HepG2 (cell line): ENCODE results near the gene QPCT. TPM values are rescaled to one million over a fixed set of nuclear protein-coding genes. Genes with fewer than 3 reads are reported as not detected.
A peak's percentile ranks its signal among the peaks of the same experiment; 100 is the strongest.

Source experiments
- ATAC-seq: fragments of 200-7000 bp; cut with Tn5 transposase; 3 replicates; pipeline ENCODE4 v1.9.1; 2020; ENCODE audit warnings: mild to moderate bottlenecking, moderate library complexity
- Bru-seq: library from RNA; stranded (reverse); fragments of 400-500 nt; gene quantifications from one replicate; lab custom pipeline; 2021; lab: Mats Ljungman, UMichigan
- BruChase-seq, 2 experiments: library from RNA; stranded (reverse); fragments of 400-500 nt; gene quantifications; one replicate each; lab custom pipeline; 2021; lab: Mats Ljungman, UMichigan
- BruUV-seq: library from RNA; stranded (reverse); fragments of 400-500 nt; replicated peaks from 2 replicates; lab custom pipeline; 2021; lab: Mats Ljungman, UMichigan
- CTCF ChIA-PET: fragments of 300-600 bp; formaldehyde crosslinking; extraction: SDS; loops from one replicate; lab custom pipeline; 2021; ENCODE audit warnings: low total read pairs, inconsistent platforms, low intra/inter-chr PET ratio; lab: Yijun Ruan, JAX
- POLR2A ChIA-PET: fragments of 350-600 bp; sonication (Branson Sonifier 250); formaldehyde crosslinking; loops from one replicate; lab custom pipeline; 2020; ENCODE audit warnings: antibody characterized with exemption, inconsistent platforms; lab: Yijun Ruan, JAX
- DNase-seq: peaks from one replicate; pipeline ENCODE4 v3.0.0-alpha.2; 2015; ENCODE audit warnings: low spot score
- FAIRE-seq: peaks from 3 replicates; lab custom pipeline; 2011; peaks lifted over from hg19 to GRCh38; lab: Jason Lieb, UNC
- H2AFZ ChIP-seq: one replicate; pipeline ENCODE4 v1.6.1; 2011; ENCODE audit warnings: low read length, inconsistent platforms
- H3K27ac ChIP-seq: fragments of 300-600 bp; 3 replicates; pipeline ENCODE4 v1.8.0; 2011; ENCODE audit warnings: mixed run types, mild to moderate bottlenecking, mixed read lengths, low read length, inconsistent platforms; ENCODE audit not compliant: insufficient read depth; ENCODE audit errors: extremely low read length
- H3K27me3 ChIP-seq, 2 experiments: fragments of 200-600 bp in 1 of 2; 2 replicates in 1 of 2; 3 replicates in 1 of 2; pipeline versions ENCODE4 v1.6.0 to v1.8.0; 2011; ENCODE audit warnings: low read length in 2 of 2, mild to moderate bottlenecking in 2 of 2, moderate library complexity in 2 of 2, inconsistent platforms in 1 of 2; ENCODE audit not compliant: insufficient read depth in 2 of 2, control insufficient read depth in 1 of 2
- H3K36me3 ChIP-seq, 2 experiments: fragments of 200-600 bp in 1 of 2; replicated peaks in 1 of 2; 2 replicates in 1 of 2; 3 replicates in 1 of 2; pipeline versions ENCODE4 v1.5.1 to v1.8.0; 2011; ENCODE audit warnings: low read length in 2 of 2, inconsistent platforms in 1 of 2; ENCODE audit not compliant: insufficient read depth in 2 of 2, control insufficient read depth in 1 of 2
- H3K4me1 ChIP-seq: 2 replicates; pipeline ENCODE4 v1.5.1; 2012; ENCODE audit warnings: low read length, inconsistent platforms; ENCODE audit not compliant: insufficient read depth
- H3K4me2 ChIP-seq: 2 replicates; pipeline ENCODE4 v1.6.0; 2011; ENCODE audit warnings: low read depth, low read length, inconsistent platforms
- H3K4me3 ChIP-seq, 3 experiments: fragments of 200-600 bp in 1 of 3; sonication (generic), shearing (Covaris generic) in 1 of 3; replicated peaks in 1 of 3; 2 replicates each; pipeline ENCODE4 v1.5.1; 2011 to 2016; ENCODE audit warnings: low read length in 3 of 3, inconsistent platforms in 2 of 3, low read depth in 2 of 3, mild to moderate bottlenecking in 2 of 3, control low read depth in 1 of 3, mixed read lengths in 1 of 3; ENCODE audit not compliant: insufficient read depth in 1 of 3
- H3K79me2 ChIP-seq: one replicate; pipeline ENCODE4 v1.6.1; 2011; ENCODE audit warnings: low read length, inconsistent platforms; ENCODE audit not compliant: insufficient read depth
- H3K9ac ChIP-seq: 2 replicates; pipeline ENCODE4 v1.6.0; 2011; ENCODE audit warnings: mild to moderate bottlenecking, low read depth, low read length, inconsistent platforms; ENCODE audit not compliant: insufficient read depth
- H3K9me3 ChIP-seq: 2 replicates; pipeline ENCODE4 v1.5.1; 2012; ENCODE audit warnings: mild to moderate bottlenecking, low read length
- H4K20me1 ChIP-seq: 2 replicates; pipeline ENCODE4 v1.6.0; 2011; ENCODE audit warnings: inconsistent platforms, mild to moderate bottlenecking, low read length, moderate library complexity; ENCODE audit not compliant: insufficient read depth
- ATF4 ChIP-seq, 2 experiments: fragments of 450-650 bp in 1 of 2; sonication (generic) in 1 of 2; formaldehyde crosslinking; IDR thresholded peaks; 2 replicates each; pipeline versions ENCODE4 v1.5.0 to v1.8.0; 2020 to 2022; ENCODE audit warnings: mild to moderate bottlenecking in 1 of 2, missing genetic modification reagents in 1 of 2
- CBX2 ChIP-seq, 2 experiments: fragments of 200-600 bp in 1 of 2; sonication (generic); formaldehyde crosslinking in 1 of 2; IDR thresholded peaks; 2 replicates each; pipeline versions ENCODE4 v1.7.0 to v1.8.1; 2018 to 2022; ENCODE audit warnings: low read depth in 2 of 2, low read length in 1 of 2, mild to moderate bottlenecking in 1 of 2, missing genetic modification reagents in 1 of 2
- MLLT10 ChIP-seq: sonication (generic); formaldehyde crosslinking; IDR thresholded peaks from 2 replicates; pipeline ENCODE4 v1.4.0; 2020; ENCODE audit warnings: missing genetic modification reagents
- PRMT3 ChIP-seq: sonication (generic); formaldehyde crosslinking; IDR thresholded peaks from 2 replicates; pipeline ENCODE4 v1.8.1; 2022; ENCODE audit warnings: low read depth, mild to moderate bottlenecking, moderate library complexity, missing genetic modification reagents, borderline replicate concordance
- ZBTB39 ChIP-seq: sonication (generic); formaldehyde crosslinking; IDR thresholded peaks from 2 replicates; pipeline ENCODE4 v1.5.0; 2020; ENCODE audit warnings: missing genetic modification reagents
- ZNF569 ChIP-seq: sonication (generic); formaldehyde crosslinking; IDR thresholded peaks from 2 replicates; pipeline ENCODE4 v1.5.0; 2020; ENCODE audit warnings: mild to moderate bottlenecking, missing genetic modification reagents, moderate library complexity, borderline replicate concordance
- ZNF607 ChIP-seq: sonication (generic); formaldehyde crosslinking; IDR thresholded peaks from 2 replicates; pipeline ENCODE4 v1.5.1; 2020; ENCODE audit warnings: missing genetic modification reagents, mild to moderate bottlenecking, borderline replicate concordance
- WGBS: methylation state at CpG from one replicate; pipeline ENCODE4 v1.1.6; 2017; ENCODE audit warnings: low lambda C conversion rate; 5-methylcytosine and 5-hydroxymethylcytosine counted together
- in situ Hi-C: cut with HindIII; loops from 2 replicates; pipeline ENCODE4 v1.10.0; 2017; ENCODE audit warnings: low pct_unique_long_range_greater_than_20kb; ENCODE audit not compliant: extremely low pct_ligation_motif_present
- intact Hi-C: fragments of 100-400 bp; cut with micrococcal nuclease; formaldehyde crosslinking; loops from one replicate; pipeline ENCODE4 v1.10.0; 2022; ENCODE audit not compliant: unreplicated experiment
- long read RNA-seq, 2 experiments: library from RNA in 1 of 2; library from polyadenylated mRNA in 1 of 2; stranded (forward) in 1 of 2; unstranded in 1 of 2; transcript quantifications; one replicate each; pipeline ENCODE4 v2.0.0, GENCODE V29; 2019 to 2022
- polyA minus RNA-seq, 3 experiments: library from RNA; depleted of rRNA, polyadenylated mRNA; stranded (reverse); fragments of >200 nt; gene quantifications; 2 replicates each; pipeline ENCODE4 v1.2.3, GENCODE V29; 2011; ENCODE audit warnings: low replicate concordance in 1 of 3
- polyA plus RNA-seq, 8 experiments: library from polyadenylated mRNA; depleted of rRNA in 3 of 8; stranded (reverse) in 7 of 8; unstranded in 1 of 8; fragments of >200 nt; fragmentation: Illumina TruSeq in 4 of 8; extraction: Trizol in 4 of 8; gene quantifications; 2 replicates each; pipeline versions ENCODE4 v1.2.1 to v1.2.3, GENCODE V29; 2011 to 2016; ENCODE audit warnings: low read depth in 4 of 8, missing spikeins in 1 of 8, mixed read lengths in 1 of 8; ENCODE audit not compliant: insufficient read depth in 1 of 8
- total RNA-seq, 5 experiments: library from RNA; depleted of rRNA; stranded (reverse); fragments of >200 nt; fragmentation: Illumina TruSeq; extraction: Trizol; gene quantifications; 2 replicates each; pipeline ENCODE4 v1.2.3, GENCODE V29; 2016; ENCODE audit warnings: low read depth in 1 of 5
- TF ChIP-seq, protein P1 (sequence below): sonication (generic); formaldehyde crosslinking; IDR thresholded peaks from 2 replicates; pipeline ENCODE4 v1.4.0; 2020; ENCODE audit warnings: mild to moderate bottlenecking, missing genetic modification reagents
- TF ChIP-seq, protein P2 (sequence below): sonication (generic); formaldehyde crosslinking; IDR thresholded peaks from 2 replicates; pipeline ENCODE4 v1.4.0; 2020; ENCODE audit warnings: missing genetic modification reagents

QPCT gene
- total RNA-seq (2016; rRNA removed; fragmentation: Illumina TruSeq; extraction: Trizol) (0.77 TPM in 1 of 2 replicates, not detected in the other), polyA plus RNA-seq (2011; rRNA removed) (1.1 and 1.2 TPM in 2 replicates), polyA minus RNA-seq (2011; rRNA and poly(A)+ RNA removed; ENCODE audit: low replicate concordance) (1.1 TPM in 1 of 2 replicates, not detected in the other), Bru-seq, nascent RNA (percentile 18 among the genes with signal in this experiment), BruChase-seq, experiment 1, labeled RNA remaining after a 6-hour chase (percentile 15 among the genes with signal in this experiment), BruChase-seq, experiment 2, labeled RNA remaining after a 2-hour chase (percentile 16 among the genes with signal in this experiment)
- total RNA-seq (2016; cell fraction: cytosol; rRNA removed; fragmentation: Illumina TruSeq; extraction: Trizol; ENCODE audit: low read depth): not detected in 2 replicates
- 0.39 and 0.48 TPM in 2 replicates for total RNA-seq (2016; cell fraction: insoluble cytoplasmic fraction; rRNA removed; fragmentation: Illumina TruSeq; extraction: Trizol)
- total RNA-seq (2016; cell fraction: membrane; rRNA removed; fragmentation: Illumina TruSeq; extraction: Trizol): 0.38 and 0.68 TPM in 2 replicates
- total RNA-seq (2016; cell fraction: nucleus; rRNA removed; fragmentation: Illumina TruSeq; extraction: Trizol): 0.60 and 0.99 TPM in 2 replicates
- polyA plus RNA-seq (2011; cell fraction: cytosol; rRNA removed): 0.64 and 0.86 TPM in 2 replicates
- polyA plus RNA-seq (2011; cell fraction: nucleus; rRNA removed): 0.29 and 0.35 TPM in 2 replicates
- polyA plus RNA-seq (2012): 0.24 and 0.67 TPM in 2 replicates
- polyA plus RNA-seq (2016; cell fraction: cytosol; fragmentation: Illumina TruSeq; extraction: Trizol; ENCODE audit: low read depth): 0.12 and 0.25 TPM in 2 replicates
- polyA plus RNA-seq (2016; cell fraction: insoluble cytoplasmic fraction; fragmentation: Illumina TruSeq; extraction: Trizol; ENCODE audit: low read depth): 0.21 and 0.29 TPM in 2 replicates
- polyA plus RNA-seq (2016; cell fraction: membrane; fragmentation: Illumina TruSeq; extraction: Trizol; ENCODE audit: low read depth): 0.24 and 0.45 TPM in 2 replicates
- polyA plus RNA-seq (2016; cell fraction: nucleus; fragmentation: Illumina TruSeq; extraction: Trizol; ENCODE audit: insufficient read depth, low read depth): 2.1 and 2.6 TPM in 2 replicates
- 1.9 TPM in 1 of 2 replicates, not detected in the other for polyA minus RNA-seq (2011; cell fraction: cytosol; rRNA and poly(A)+ RNA removed)
- 0.99 TPM in 1 of 2 replicates, not detected in the other for polyA minus RNA-seq (2011; cell fraction: nucleus; rRNA and poly(A)+ RNA removed)
- long read RNA-seq, experiment 1, transcript QPCT-201 (7 exons, 1,739 nt): major isoform, 5 of 6 reads
- long read RNA-seq, experiment 1, partial matches to known transcripts: 0 of 6 reads
- long read RNA-seq, experiment 1, other reads (novel, unspliced or antisense): 1 of 6 reads
- long read RNA-seq, experiment 2, partial matches to known transcripts: 0 of 2 reads
- long read RNA-seq, experiment 2, other reads (novel, unspliced or antisense): 1 of 2 reads

DNA sequence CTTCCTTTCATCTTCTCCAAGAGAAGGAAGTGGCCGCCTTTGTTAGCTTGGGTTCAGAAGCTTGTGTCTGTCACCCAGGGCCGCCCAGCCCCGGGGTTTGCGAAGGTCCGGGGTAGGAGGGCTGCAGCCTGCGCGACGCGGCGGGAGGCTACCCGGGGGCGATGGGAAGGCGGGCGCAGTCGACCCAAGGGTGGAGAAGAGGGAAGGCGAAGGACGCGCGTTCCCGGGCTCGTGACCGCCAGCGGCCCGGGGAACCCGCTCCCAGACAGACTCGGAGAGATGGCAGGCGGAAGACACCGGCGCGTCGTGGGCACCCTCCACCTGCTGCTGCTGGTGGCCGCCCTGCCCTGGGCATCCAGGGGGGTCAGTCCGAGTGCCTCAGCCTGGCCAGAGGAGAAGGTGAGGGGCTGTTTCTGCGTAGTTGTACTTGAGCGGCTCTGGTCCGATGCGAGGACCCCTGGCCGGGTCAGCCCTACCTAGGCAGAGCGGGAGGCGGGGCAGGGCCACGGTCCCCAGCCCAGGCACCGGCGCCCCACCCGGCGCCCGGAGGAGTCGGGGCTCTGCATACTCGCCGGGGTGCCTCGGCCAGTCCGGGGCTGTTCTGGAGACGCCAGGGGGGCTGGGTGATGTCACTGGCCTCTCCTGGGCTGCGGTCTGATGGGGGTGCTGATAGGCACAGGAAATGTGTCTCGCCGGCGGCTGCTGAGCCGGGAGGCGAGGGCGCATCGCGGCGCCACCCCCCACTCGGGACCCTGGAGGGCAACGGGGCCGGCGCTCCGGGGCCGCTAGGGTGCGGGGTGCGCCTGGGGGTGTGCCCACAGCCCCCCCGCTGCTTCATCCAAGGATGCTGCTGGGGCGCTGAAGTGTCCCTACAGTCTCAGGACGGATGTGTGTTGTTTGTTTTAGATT is at the start of gene QPCT:
TSS of gene QPCT (plus strand) at position 178 of the 909 bp plus-strand sequence. CDS start at position 280, 102 bp downstream.
- Histone ChIP-seq H3K27me3 (peaks cover 0 to 38% of the 10 kb centered on the region in 2 experiments; a peak in 3 of 5 replicates), H3K4me2 (peak within 1 kb of the TSS; percentile 95), H3K9me3 (no peaks in the 10 kb centered on the region), H3K79me2 (no peaks in the 10 kb centered on the region), H4K20me1 (no peaks in the 10 kb centered on the region), H2AFZ (no peak within 1 kb of the TSS), H3K4me1 (peaks cover 26% of the 10 kb centered on the region), H3K36me3 (no peaks in the 10 kb centered on the region), H3K9ac (peak within 1 kb of the TSS; percentile 30), H3K4me3 (peak within 1 kb of the TSS; percentile 56 to 84 (median 63)), H3K27ac (no peak within 1 kb of the TSS)
- in situ Hi-C loops (no loop called here), intact Hi-C loops (no loop called here)
- FAIRE-seq (no peak), DNase-seq (no peak), ATAC-seq (peak; percentile 77)
- CTCF ChIA-PET: no interaction called here
- POLR2A ChIA-PET: no interaction called here
- WGBS: 6% methylated on average over 22 of the region's 73 CpGs
- no TSS peak for BruUV-seq
- TF ChIP-seq ATF4 (CRISPR knock-in tag; IDR thresholded peaks at IDR 0.05): no peak
- no peak for TF ChIP-seq ZNF569 (CRISPR knock-in tag)
- TF ChIP-seq, protein P1, sequence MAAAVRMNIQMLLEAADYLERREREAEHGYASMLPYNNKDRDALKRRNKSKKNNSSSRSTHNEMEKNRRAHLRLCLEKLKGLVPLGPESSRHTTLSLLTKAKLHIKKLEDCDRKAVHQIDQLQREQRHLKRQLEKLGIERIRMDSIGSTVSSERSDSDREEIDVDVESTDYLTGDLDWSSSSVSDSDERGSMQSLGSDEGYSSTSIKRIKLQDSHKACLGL (CRISPR knock-in tag): no peak
- 0 out of 2 replicates have a peak, but pooled peaks have one; percentile 48 for TF ChIP-seq ZNF607
- no peak for TF ChIP-seq PRMT3
- no peak for TF ChIP-seq MLLT10 (CRISPR knock-in tag)
- no peak for TF ChIP-seq ZBTB39
- TF ChIP-seq, protein P2, sequence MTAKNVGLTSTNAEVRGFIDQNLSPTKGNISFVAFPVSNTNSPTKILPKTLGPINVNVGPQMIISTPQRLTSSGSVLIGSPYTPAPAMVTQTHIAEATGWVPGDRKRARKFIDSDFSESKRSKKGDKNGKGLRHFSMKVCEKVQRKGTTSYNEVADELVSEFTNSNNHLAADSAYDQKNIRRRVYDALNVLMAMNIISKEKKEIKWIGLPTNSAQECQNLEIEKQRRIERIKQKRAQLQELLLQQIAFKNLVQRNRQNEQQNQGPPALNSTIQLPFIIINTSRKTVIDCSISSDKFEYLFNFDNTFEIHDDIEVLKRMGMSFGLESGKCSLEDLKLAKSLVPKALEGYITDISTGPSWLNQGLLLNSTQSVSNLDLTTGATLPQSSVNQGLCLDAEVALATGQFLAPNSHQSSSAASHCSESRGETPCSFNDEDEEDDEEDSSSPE (CRISPR knock-in tag): no peak
- TF ChIP-seq CBX2 (IDR thresholded peaks at IDR 0.05; ENCODE audit: low read depth, low read length): no peak
- peak; percentile 72; the same call in 1 of the 2 replicates for TF ChIP-seq CBX2 (CRISPR knock-in tag; IDR thresholded peaks at IDR 0.05; ENCODE audit: low read depth)
